ENCODE measurements around the gene PBX1.

GRCh38 chr1:164753521-164754077 lies 194.6 kb downstream of the PBX1 start:
- TF ChIP-seq EZH2 (IDR thresholded peaks at IDR 0.05; ENCODE audit: borderline replicate concordance, low read depth, low read length, severe bottlenecking) (no peak), CTCF (IDR thresholded peaks at IDR 0.05; ENCODE audit: borderline replicate concordance, extremely low read depth, low read length, poor library complexity, severe bottlenecking) (no peak)

Data from DND-41 (cell line).